K562 (cell line): ENCODE results near the gene CEBPB. TPM values are rescaled to one million over a fixed set of nuclear protein-coding genes. Genes with fewer than 3 reads are reported as not detected.
A peak's percentile ranks its signal among the peaks of the same experiment; 100 is the strongest.

Source experiments
- BMI1 ChIP-seq: fragments of 150-350 bp; IDR thresholded peaks from 2 replicates; pipeline ENCODE4 v1.6.1; 2014; ENCODE audit warnings: low read length
- BRD9 ChIP-seq: fragments of 450-650 bp; IDR thresholded peaks from 2 replicates; pipeline ENCODE4 v1.6.1; 2018; ENCODE audit warnings: low read depth; ENCODE audit not compliant: partially characterized antibody
- HNRNPLL ChIP-seq: fragments of 200-400 bp; formaldehyde crosslinking; IDR thresholded peaks from 2 replicates; pipeline ENCODE4 v1.6.1; 2017; ENCODE audit warnings: low read length, low read depth, mild to moderate bottlenecking; ENCODE audit not compliant: poor library complexity, severe bottlenecking
- HSF4 ChIP-seq: fragments of 250-450 bp; sonication (Bioruptor Pico); IDR thresholded peaks from 2 replicates; pipeline ENCODE4 v2.1.2; 2022; ENCODE audit warnings: mild to moderate bottlenecking, moderate library complexity, borderline replicate concordance
- ID3 ChIP-seq, 2 experiments: fragments of 250-450 bp in 1 of 2; fragments of 450-650 bp in 1 of 2; sonication (Bioruptor Pico) in 1 of 2; IDR thresholded peaks; 2 replicates each; pipeline versions ENCODE4 v1.6.1 to v1.8.0; 2016 to 2021; ENCODE audit warnings: mild to moderate bottlenecking in 2 of 2, moderate library complexity in 2 of 2, missing compliant biosample characterization in 1 of 2, missing genetic modification characterization in 1 of 2
- L3MBTL2 ChIP-seq: fragments of 450-650 bp; IDR thresholded peaks from 2 replicates; pipeline ENCODE4 v1.6.1; 2016; ENCODE audit warnings: mild to moderate bottlenecking, moderate library complexity
- MAZ ChIP-seq, 2 experiments: fragments of 450-650 bp in 1 of 2; sonication (generic) in 1 of 2; formaldehyde crosslinking; IDR thresholded peaks in 1 of 2; conservative IDR thresholded peaks in 1 of 2; 2 replicates each; pipeline versions ENCODE4 v1.4.0 to v1.5.0; 2020; ENCODE audit warnings: mild to moderate bottlenecking in 1 of 2, missing genetic modification reagents in 1 of 2
- MED1 ChIP-seq: sonication (generic); formaldehyde crosslinking; IDR thresholded peaks from 2 replicates; pipeline ENCODE4 v1.8.1; 2023; ENCODE audit warnings: missing genetic modification reagents, borderline replicate concordance
- NR4A1 ChIP-seq, 2 experiments: fragments of 250-450 bp in 1 of 2; fragments of 450-650 bp in 1 of 2; sonication (Bioruptor Pico) in 1 of 2; IDR thresholded peaks; 2 replicates each; pipeline versions ENCODE4 v1.4.0 to v1.6.1; 2016 to 2020; ENCODE audit warnings: mild to moderate bottlenecking in 2 of 2, missing compliant biosample characterization in 1 of 2, missing genetic modification characterization in 1 of 2, moderate library complexity in 1 of 2
- PHF21A ChIP-seq: fragments of 450-650 bp; IDR thresholded peaks from 2 replicates; pipeline ENCODE4 v1.6.1; 2017; ENCODE audit warnings: low read depth, borderline replicate concordance
- SAFB2 ChIP-seq: fragments of 200-400 bp; formaldehyde crosslinking; IDR thresholded peaks from 2 replicates; pipeline ENCODE4 v1.6.1; 2018; ENCODE audit warnings: borderline replicate concordance, low read length, low read depth, moderate library complexity; ENCODE audit not compliant: severe bottlenecking
- SREBF2 ChIP-seq: sonication (generic); formaldehyde crosslinking; IDR thresholded peaks from 2 replicates; pipeline ENCODE4 v1.4.0; 2020; ENCODE audit warnings: mild to moderate bottlenecking, missing genetic modification reagents
- TOE1 ChIP-seq, 2 experiments: fragments of 450-650 bp in 1 of 2; sonication (generic) in 1 of 2; formaldehyde crosslinking in 1 of 2; IDR thresholded peaks; 2 replicates each; pipeline versions ENCODE4 v1.7.1 to v1.8.0; 2016 to 2022; ENCODE audit warnings: borderline replicate concordance in 2 of 2, mild to moderate bottlenecking in 2 of 2, antibody characterized with exemption in 1 of 2, inconsistent platforms in 1 of 2, low read depth in 1 of 2, missing genetic modification reagents in 1 of 2, moderate library complexity in 1 of 2
- ZBTB11 ChIP-seq, 3 experiments: fragments of 200-800 bp in 1 of 3; fragments of 250-450 bp in 1 of 3; fragments of 450-650 bp in 1 of 3; sonication (Bioruptor Pico) in 1 of 3; sonication (Bioruptor generic) in 1 of 3; formaldehyde crosslinking in 1 of 3; IDR thresholded peaks; 2 replicates each; pipeline versions ENCODE4 v1.6.1 to v1.8.0; 2016 to 2022; ENCODE audit warnings: mild to moderate bottlenecking in 2 of 3, missing genetic modification characterization in 2 of 3, missing compliant biosample characterization in 1 of 3, moderate library complexity in 1 of 3
- ZC3H4 ChIP-seq: sonication (generic); formaldehyde crosslinking; IDR thresholded peaks from 2 replicates; pipeline ENCODE4 v1.9.0; 2021; ENCODE audit warnings: missing genetic modification reagents, borderline replicate concordance
- ZNF134 ChIP-seq: fragments of 250-450 bp; sonication (Bioruptor Pico); conservative IDR thresholded peaks from 2 replicates; pipeline ENCODE4 v1.4.0; 2020
- ZNF165 ChIP-seq: fragments of 250-450 bp; sonication (Bioruptor Pico); IDR thresholded peaks from 2 replicates; pipeline ENCODE4 v1.4.0; 2020; ENCODE audit warnings: borderline replicate concordance
- ZNF551 ChIP-seq: fragments of 250-450 bp; sonication (Bioruptor Pico); IDR thresholded peaks from 2 replicates; pipeline ENCODE4 v1.5.0; 2021; ENCODE audit warnings: mild to moderate bottlenecking, moderate library complexity
- ZSCAN29 ChIP-seq: fragments of 450-650 bp; IDR thresholded peaks from 2 replicates; pipeline ENCODE4 v1.6.1; 2017
- polyA plus RNA-seq, 8 experiments: library from polyadenylated mRNA; depleted of rRNA in 4 of 8; stranded (reverse) in 5 of 8; unstranded in 3 of 8; fragments of >200 nt; fragmentation: Nextera tagmentation in 2 of 8; fragmentation: Illumina TruSeq in 1 of 8; extraction: Ambion mirVana in 2 of 8; extraction: Trizol in 1 of 8; gene quantifications; 2 replicates each; pipeline versions ENCODE4 v1.2.1 to v1.2.3, GENCODE V29; 2011 to 2014; ENCODE audit warnings: inconsistent platforms in 1 of 8, missing spikeins in 1 of 8
- total RNA-seq, 7 experiments: library from RNA; depleted of rRNA in 6 of 7; stranded (reverse); fragments of >200 nt in 6 of 7; fragmentation: Illumina TruSeq in 2 of 7; extraction: Trizol in 2 of 7; gene quantifications; 2 replicates each; pipeline versions ENCODE4 v1.2.1 to v1.2.3, GENCODE V29; 2011 to 2021; ENCODE audit warnings: low replicate concordance in 1 of 7
- TF ChIP-seq, protein P1 (sequence below), 2 experiments: fragments of 450-650 bp; IDR thresholded peaks; 2 replicates each; pipeline ENCODE4 v1.6.1; 2016

CEBPB gene
- total and polyA plus RNA-seq, 9 of the 15 experiments (the other 6 are each of a cell fraction or from before 2014, with no cell fraction given) = 1.2 to 72.6 (median 7.8) TPM

GRCh38 chr20:50191544-50192363 is 1.1 kb downstream of the CEBPB start (continued):
- TF ChIP-seq TOE1 (IDR thresholded peaks at IDR 0.05; ENCODE audit: borderline replicate concordance) = 0 out of 2 replicates have a peak, but pooled peaks have one; percentile 19
- peak; percentile 78; the same call in 1 of the 2 replicates for TF ChIP-seq TOE1 (CRISPR knock-in tag; IDR thresholded peaks at IDR 0.05; ENCODE audit: borderline replicate concordance, low read depth)
- TF ChIP-seq HNRNPLL = peak; percentile 84
- TF ChIP-seq ZBTB11 (CRISPR knock-in tag; IDR thresholded peaks at IDR 0.05) = 0 out of 6 replicates have a peak, but pooled peaks of 1 of the 3 experiments have one; percentile 12
- TF ChIP-seq ID3 (CRISPR knock-in tag; IDR thresholded peaks at IDR 0.05) = no peak
- peak; percentile 51; the same call in 1 of the 2 replicates for TF ChIP-seq ID3 (tag; IDR thresholded peaks at IDR 0.05)
- TF ChIP-seq SREBF2 (CRISPR knock-in tag) = no peak
- no peak for TF ChIP-seq HSF4 (CRISPR knock-in tag)
- no peak for TF ChIP-seq SAFB2
- TF ChIP-seq MAZ (CRISPR knock-in tag; conservative IDR thresholded peaks at IDR 0.05 in 1 of 2, IDR thresholded peaks at IDR 0.05 in 1 of 2) = peak; percentile 50 to 67
- TF ChIP-seq ZC3H4 (CRISPR knock-in tag) = peak; percentile 96
- TF ChIP-seq BMI1 = no peak
- TF ChIP-seq BRD9 = no peak
- no peak for TF ChIP-seq L3MBTL2
- 0 out of 2 replicates have a peak, but pooled peaks have one; percentile 42 for TF ChIP-seq ZNF165 (CRISPR knock-in tag)
- TF ChIP-seq NR4A1 (CRISPR knock-in tag; IDR thresholded peaks at IDR 0.05) = 0 out of 2 replicates have a peak, but pooled peaks have one; percentile 82
- TF ChIP-seq NR4A1 (tag; IDR thresholded peaks at IDR 0.05) = no peak
- TF ChIP-seq MED1 (CRISPR knock-in tag) = peak; percentile 92; the same call in 1 of the 2 replicates
- TF ChIP-seq ZNF551 = no peak
- TF ChIP-seq ZNF134 (CRISPR knock-in tag) = peak; percentile 59
- 0 out of 2 replicates have a peak, but pooled peaks have one; percentile 36 for TF ChIP-seq ZSCAN29
- TF ChIP-seq PHF21A = no peak
- TF ChIP-seq, protein P1, sequence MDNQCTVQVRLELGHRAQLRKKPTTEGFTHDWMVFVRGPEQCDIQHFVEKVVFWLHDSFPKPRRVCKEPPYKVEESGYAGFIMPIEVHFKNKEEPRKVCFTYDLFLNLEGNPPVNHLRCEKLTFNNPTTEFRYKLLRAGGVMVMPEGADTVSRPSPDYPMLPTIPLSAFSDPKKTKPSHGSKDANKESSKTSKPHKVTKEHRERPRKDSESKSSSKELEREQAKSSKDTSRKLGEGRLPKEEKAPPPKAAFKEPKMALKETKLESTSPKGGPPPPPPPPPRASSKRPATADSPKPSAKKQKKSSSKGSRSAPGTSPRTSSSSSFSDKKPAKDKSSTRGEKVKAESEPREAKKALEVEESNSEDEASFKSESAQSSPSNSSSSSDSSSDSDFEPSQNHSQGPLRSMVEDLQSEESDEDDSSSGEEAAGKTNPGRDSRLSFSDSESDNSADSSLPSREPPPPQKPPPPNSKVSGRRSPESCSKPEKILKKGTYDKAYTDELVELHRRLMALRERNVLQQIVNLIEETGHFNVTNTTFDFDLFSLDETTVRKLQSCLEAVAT (IDR thresholded peaks at IDR 0.05) = peak; percentile 80 to 92
